HEK293 (cell line): ENCODE measurements around the gene LCN1.

Experiments used
- CTCF ChIP-seq: fragments of 450-650 bp; formaldehyde crosslinking; IDR thresholded peaks from 2 replicates; pipeline ENCODE4 v1.5.1; 2016; ENCODE audit warnings: missing biosample characterization, missing genetic modification characterization
- KLF10 ChIP-seq: fragments of 450-650 bp; IDR thresholded peaks from 2 replicates; pipeline ENCODE4 v1.5.1; 2018; ENCODE audit warnings: missing biosample characterization, mild to moderate bottlenecking, missing genetic modification characterization
- KLF7 ChIP-seq: fragments of 450-650 bp; formaldehyde crosslinking; IDR thresholded peaks from 2 replicates; pipeline ENCODE4 v1.5.1; 2016; ENCODE audit warnings: missing biosample characterization, missing genetic modification characterization, borderline replicate concordance
- PATZ1 ChIP-seq: fragments of 450-650 bp; formaldehyde crosslinking; IDR thresholded peaks from 2 replicates; pipeline ENCODE4 v1.5.1; 2016; ENCODE audit warnings: missing biosample characterization, missing genetic modification characterization
- SETDB1 ChIP-seq: IDR thresholded peaks from one replicate; pipeline ENCODE4 v1.6.1; 2017; ENCODE audit warnings: mild to moderate bottlenecking, low read length, moderate library complexity, mixed read lengths; ENCODE audit not compliant: insufficient read length
- TSHZ1 ChIP-seq: fragments of 450-650 bp; formaldehyde crosslinking; IDR thresholded peaks from 2 replicates; pipeline ENCODE4 v1.5.1; 2016; ENCODE audit warnings: missing biosample characterization, missing genetic modification characterization, borderline replicate concordance
- ZBTB49 ChIP-seq: fragments of 450-650 bp; formaldehyde crosslinking; IDR thresholded peaks from 2 replicates; pipeline ENCODE4 v1.5.1; 2016; ENCODE audit warnings: missing biosample characterization, missing genetic modification characterization, low read depth
- ZNF248 ChIP-seq: fragments of 450-650 bp; formaldehyde crosslinking; IDR thresholded peaks from 2 replicates; pipeline ENCODE4 v1.5.1; 2017; ENCODE audit warnings: missing biosample characterization, missing genetic modification characterization
- ZNF670 ChIP-seq: fragments of 450-650 bp; formaldehyde crosslinking; IDR thresholded peaks from 2 replicates; pipeline ENCODE4 v1.5.1; 2016; ENCODE audit warnings: missing biosample characterization, missing genetic modification characterization, low read depth
- TF ChIP-seq, protein P1 (sequence below): fragments of 450-650 bp; formaldehyde crosslinking; IDR thresholded peaks from 2 replicates; pipeline ENCODE4; 2016; ENCODE audit warnings: missing biosample characterization, missing genetic modification characterization

GRCh38 chr9:135508211-135508820 lies 12.9 kb upstream of the LCN1 start:
- no peak for TF ChIP-seq SETDB1
- no peak for TF ChIP-seq ZNF670 (tag by site-specific recombination)
- TF ChIP-seq KLF7 (tag by site-specific recombination), result no peak
- TF ChIP-seq, protein P1, sequence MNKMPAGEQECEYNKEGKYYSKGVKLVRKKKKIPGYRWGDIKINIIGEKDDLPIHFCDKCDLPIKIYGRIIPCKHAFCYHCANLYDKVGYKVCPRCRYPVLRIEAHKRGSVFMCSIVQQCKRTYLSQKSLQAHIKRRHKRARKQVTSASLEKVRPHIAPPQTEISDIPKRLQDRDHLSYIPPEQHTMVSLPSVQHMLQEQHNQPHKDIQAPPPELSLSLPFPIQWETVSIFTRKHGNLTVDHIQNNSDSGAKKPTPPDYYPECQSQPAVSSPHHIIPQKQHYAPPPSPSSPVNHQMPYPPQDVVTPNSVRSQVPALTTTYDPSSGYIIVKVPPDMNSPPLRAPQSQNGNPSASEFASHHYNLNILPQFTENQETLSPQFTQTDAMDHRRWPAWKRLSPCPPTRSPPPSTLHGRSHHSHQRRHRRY, result no peak
- no peak for TF ChIP-seq ZBTB49 (tag by site-specific recombination)
- no peak for TF ChIP-seq KLF10 (tag by site-specific recombination)
- no peak for TF ChIP-seq CTCF (tag by site-specific recombination)
- TF ChIP-seq PATZ1 (tag by site-specific recombination), result no peak
- TF ChIP-seq ZNF248, result no peak
- no peak for TF ChIP-seq TSHZ1 (tag by site-specific recombination)
